ENCODE data around the gene ZDHHC18. TPM values are rescaled to one million over a fixed set of nuclear protein-coding genes. Genes with fewer than 3 reads are reported as not detected.
"Not testable (repeated sequence)": the region's sequence is repeated elsewhere in the genome, so short reads cannot be mapped to it uniquely, and the experiment has no call there.

The ZDHHC18 gene
- total and polyA plus RNA-seq, 2 of the 8 experiments (the other 6 are each of a cell fraction or from before 2014, with no cell fraction given): 29.7 to 49.8 TPM

- H2AK5ac ChIP-seq (ENCODE audit: low read depth, low read length); H2BK5ac ChIP-seq (ENCODE audit: low read depth, low read length); H3K79me2 ChIP-seq (ENCODE audit: control insufficient read depth in 1 of 2, insufficient read depth in 2 of 2, low read length in 2 of 2); H3K27ac ChIP-seq (ENCODE audit: low read depth, low read length); H3K4me3 ChIP-seq (ENCODE audit: extremely low read depth in 1 of 4, insufficient read depth in 2 of 4, low read depth in 3 of 4, low read length in 4 of 4); H4K8ac ChIP-seq (ENCODE audit: extremely low read depth, insufficient read depth, low read length); H4K20me1 ChIP-seq (replicated peaks in 1 of 2; ENCODE audit: control insufficient read depth in 1 of 2, insufficient read depth in 2 of 2, low read length in 2 of 2); H3K4me1 ChIP-seq (replicated peaks in 1 of 4; ENCODE audit: control insufficient read depth in 3 of 4, insufficient read depth in 4 of 4, low read length in 3 of 4); H3K4ac ChIP-seq (replicated peaks; ENCODE audit: insufficient read length, low read depth, low read length); H2AFZ ChIP-seq (ENCODE audit: low read length); H3K4me2 ChIP-seq (ENCODE audit: insufficient read depth in 1 of 2, low read depth in 2 of 2, low read length in 2 of 2); H3K9me3 ChIP-seq (ENCODE audit: insufficient read depth in 2 of 2, low read depth in 1 of 2, low read length in 1 of 2); H3K9ac ChIP-seq (replicated peaks in 1 of 4; ENCODE audit: extremely low read depth in 1 of 4, low read depth in 3 of 4, low read length in 3 of 4); H3K14ac ChIP-seq (ENCODE audit: insufficient read length); H3K56ac ChIP-seq (replicated peaks; ENCODE audit: insufficient read length, low read depth, low read length); H4K91ac ChIP-seq (replicated peaks; ENCODE audit: insufficient read length, low read length); H3K23me2 ChIP-seq (ENCODE audit: low read depth, low read length); H2BK15ac ChIP-seq (ENCODE audit: low read length); H3K18ac ChIP-seq (ENCODE audit: extremely low read depth, low read length); H3K27me3 ChIP-seq (replicated peaks in 1 of 4; ENCODE audit: control insufficient read depth in 3 of 4, extremely low read depth in 1 of 4, insufficient read depth in 3 of 4, low read length in 3 of 4); H2BK12ac ChIP-seq (ENCODE audit: low read depth, low read length); H4K5ac ChIP-seq (ENCODE audit: insufficient read length, low read depth, low read length); H2BK120ac ChIP-seq (replicated peaks; ENCODE audit: low read depth, low read length); H3K79me1 ChIP-seq (ENCODE audit: low read depth, low read length); H3K23ac ChIP-seq (ENCODE audit: insufficient read length); DNase-seq (ENCODE audit: low read depth in 1 of 2, low spot score in 2 of 2); H2BK20ac ChIP-seq (ENCODE audit: low read length); FAIRE-seq: not testable (repeated sequence)
- WGBS, 2 experiments (ENCODE audit: extremely low coverage in 1 of 2, insufficient coverage in 1 of 2, insufficient read length in 1 of 2, insufficient replicate concordance in 2 of 2, low coverage in 1 of 2, low lambda C conversion rate in 2 of 2, missing lambda C conversion rate in 1 of 2): 89% methylated on average over 6 of the region's 6 CpGs; no CpG with 5 or more reads in 1 of the 2 experiments
- ChIA-PET POLR2A (ENCODE audit: partially characterized antibody) (interaction anchor here (0.9 to 3.0 kb wide), 6 partner anchors 9 to 135 kb away, joined by 3 to 7 read pairs (median 4); partner anchors contain the start of genes GPATCH3, GPN2 and SFN), CTCF (ENCODE audit: partially characterized antibody) (interaction anchor here (0.6 to 31.7 kb wide), 7 partner anchors 17 to 283 kb away, joined by 3 to 547 read pairs (median 3); partner anchors contain the start of gene SFN)
- peaks cover 23 to 67% (median 46%) of the 10 kb centered on the region in 4 experiments for H3K36me3 ChIP-seq (ENCODE audit: control insufficient read depth in 2 of 4, insufficient read depth in 4 of 4, low read length in 3 of 4)
These were observed 55.1 kb downstream of the ZDHHC18 start for GRCh38 chr1:26881611-26882010.

All from H1 (cell line).